HG03442 (cell line): Measurements from ENCODE around the gene CRIP1.

Source experiments
- ATAC-seq: cut with Tn5 transposase; IDR thresholded peaks from one replicate; pipeline ENCODE4 v1.9.1; 2021; ENCODE audit warnings: mild to moderate bottlenecking, moderate library complexity; ENCODE audit not compliant: unreplicated experiment

CRIP1 gene

DNA sequence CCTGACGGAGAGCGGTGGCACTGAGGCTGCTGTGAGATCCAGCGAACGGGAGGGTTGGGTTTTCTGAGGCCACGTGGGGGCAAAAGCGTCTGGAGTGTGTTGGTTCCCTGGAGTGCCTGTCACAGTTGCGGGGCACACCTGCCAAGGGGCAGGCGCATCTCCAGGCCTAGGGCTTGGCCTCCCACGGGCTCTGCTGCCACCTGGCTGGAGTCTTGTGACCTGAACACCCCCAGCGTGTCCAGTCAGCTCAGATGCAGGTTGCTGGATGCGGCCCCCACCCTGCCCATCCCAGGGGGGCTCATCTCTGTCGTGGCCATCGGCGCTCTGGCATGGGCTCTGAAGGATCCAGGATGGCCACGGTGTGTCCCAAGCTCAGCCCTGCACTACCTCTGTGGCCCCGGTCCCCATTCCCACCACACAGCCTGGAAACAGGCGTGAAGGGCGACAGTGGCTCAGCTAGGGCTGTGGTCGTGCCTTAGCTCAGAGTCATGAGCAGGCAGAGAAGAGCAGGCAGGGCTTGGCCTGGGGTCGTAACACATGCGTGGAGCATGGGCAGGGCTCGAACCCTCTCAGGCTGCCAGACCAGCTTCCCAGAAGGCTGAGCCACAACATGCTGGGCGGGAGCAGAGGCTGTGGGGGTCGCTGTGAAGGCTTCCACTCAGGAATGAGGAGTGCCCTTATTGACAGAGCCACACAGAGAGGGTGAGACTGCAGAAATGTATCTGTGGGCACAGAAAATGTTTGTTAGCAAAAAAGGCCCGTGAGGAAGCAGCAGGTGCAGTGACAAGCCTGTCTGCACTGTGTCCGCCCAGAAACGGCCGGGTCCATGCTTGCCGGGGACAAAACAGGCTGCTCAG lies 35.6 kb upstream of the CRIP1 start:
- no peak for ATAC-seq

DNA sequence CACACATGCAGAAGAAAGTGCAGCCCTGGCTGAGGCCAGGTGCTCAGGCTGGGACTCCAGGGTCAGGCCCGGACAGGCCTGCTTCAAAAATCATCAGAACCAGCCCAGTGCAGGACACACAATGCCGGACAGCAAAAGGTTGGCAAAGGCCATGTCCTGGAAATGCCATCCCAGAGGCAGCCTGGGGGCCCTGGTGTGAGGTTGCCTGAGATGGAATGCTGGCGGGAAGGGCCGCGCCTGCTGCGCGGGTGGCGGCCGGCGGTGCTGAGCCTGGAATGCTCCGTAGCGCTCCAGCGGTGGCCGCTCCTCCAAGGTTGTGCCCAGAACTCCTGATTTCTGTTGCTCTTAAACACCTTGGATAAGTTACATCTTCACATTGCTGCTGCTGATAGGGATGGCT lies 33.7 kb upstream of the CRIP1 start:
- ATAC-seq: no peak

DNA sequence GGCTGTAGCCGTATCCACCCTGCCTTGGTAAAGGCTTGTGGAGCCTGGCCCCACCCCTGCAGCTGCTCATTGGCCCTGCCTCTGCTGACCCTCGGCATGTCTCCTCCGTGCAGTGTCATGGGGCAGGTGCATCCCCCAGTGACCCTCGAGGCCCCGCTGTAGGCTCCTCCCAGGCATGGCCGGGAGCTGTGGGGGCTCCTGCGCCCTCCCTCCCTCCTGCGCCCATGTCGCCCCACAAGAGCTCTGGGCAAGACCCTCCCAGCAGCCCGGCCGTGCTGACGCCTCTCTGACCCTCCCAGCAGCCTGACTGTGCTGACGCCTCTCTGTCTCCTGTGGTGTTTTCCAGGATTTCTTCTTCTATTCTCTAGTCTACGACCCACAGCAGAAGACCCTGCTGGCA lies 32.8 kb upstream of the CRIP1 start:
- ATAC-seq: no peak

DNA sequence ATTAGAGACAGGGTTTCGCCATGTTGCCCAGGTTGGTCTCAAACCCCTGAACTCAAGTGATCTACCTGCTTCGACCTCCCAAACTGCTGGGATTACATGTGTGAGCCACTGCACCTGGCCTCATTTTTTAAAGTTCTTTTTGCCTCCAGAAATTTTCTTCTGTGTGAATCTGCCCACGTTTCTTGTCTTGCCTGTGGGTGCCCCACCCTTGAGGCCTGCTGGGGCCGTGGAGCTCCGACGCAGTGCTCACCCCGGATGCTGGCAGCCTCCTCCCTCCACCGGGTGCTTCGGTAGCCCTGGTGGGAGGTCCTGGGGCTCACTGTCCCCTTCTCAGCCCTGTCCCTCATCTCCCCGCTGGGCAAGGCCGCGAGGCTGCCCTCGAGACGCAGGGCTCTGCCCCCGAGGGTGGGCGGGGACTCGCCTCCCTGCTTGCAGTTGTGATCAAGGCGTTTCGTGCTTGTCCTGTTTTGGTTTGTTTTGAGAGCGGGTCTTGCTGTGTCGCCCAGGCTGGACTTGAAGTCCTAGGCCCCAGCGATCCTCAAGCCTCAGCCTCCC lies 31.5 kb upstream of the CRIP1 start:
- ATAC-seq: no peak

GRCh38 chr14:105455766-105456660 lies 30.7 kb upstream of the CRIP1 start:
- ATAC-seq: no peak

DNA sequence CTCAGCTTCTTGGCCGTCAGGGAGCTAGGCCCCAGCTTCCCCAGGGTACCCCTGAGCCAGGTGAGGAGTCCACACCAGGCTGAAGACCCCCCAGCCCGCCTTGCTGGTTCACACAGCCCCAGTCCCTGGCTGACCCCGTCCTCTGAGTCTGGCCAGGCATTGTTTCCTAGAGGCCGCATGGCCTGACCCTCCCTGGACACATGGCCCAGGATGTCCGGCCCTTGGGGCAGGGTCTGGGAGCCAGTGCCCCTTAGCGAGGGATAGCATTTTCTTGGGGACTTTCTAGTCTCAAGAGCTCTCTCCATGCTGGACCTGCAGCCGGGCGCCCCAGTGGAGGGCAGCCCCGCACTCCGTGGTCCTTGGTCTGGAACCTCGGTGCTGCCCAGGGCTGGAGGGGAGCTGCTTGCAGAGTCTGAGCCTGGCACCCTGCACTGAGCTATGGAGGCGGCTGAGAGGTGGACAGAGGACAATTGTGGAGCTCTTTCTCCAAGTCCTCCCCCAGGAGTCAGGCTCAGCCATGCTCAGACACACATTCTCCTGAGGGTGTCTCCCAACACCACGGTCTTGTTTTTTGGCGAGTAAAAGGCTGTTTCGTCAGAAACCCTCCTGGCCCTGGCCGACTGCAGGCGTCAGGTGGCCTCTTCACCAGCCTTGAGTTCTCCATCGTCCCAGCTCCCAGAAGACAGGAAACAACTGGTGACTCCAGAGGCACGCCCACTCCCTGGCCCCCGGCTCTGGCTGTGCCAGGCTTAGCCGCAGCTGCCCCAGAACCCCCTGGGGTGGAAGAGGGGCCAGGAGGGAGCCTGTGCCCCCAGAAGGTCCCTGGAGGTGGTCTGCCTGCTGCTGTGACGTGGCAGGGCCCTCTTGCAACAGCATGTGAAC lies 29.7 kb upstream of the CRIP1 start:
- no peak for ATAC-seq

GRCh38 chr14:105458010-105458409 lies 28.7 kb upstream of the CRIP1 start:
- ATAC-seq: no peak

DNA sequence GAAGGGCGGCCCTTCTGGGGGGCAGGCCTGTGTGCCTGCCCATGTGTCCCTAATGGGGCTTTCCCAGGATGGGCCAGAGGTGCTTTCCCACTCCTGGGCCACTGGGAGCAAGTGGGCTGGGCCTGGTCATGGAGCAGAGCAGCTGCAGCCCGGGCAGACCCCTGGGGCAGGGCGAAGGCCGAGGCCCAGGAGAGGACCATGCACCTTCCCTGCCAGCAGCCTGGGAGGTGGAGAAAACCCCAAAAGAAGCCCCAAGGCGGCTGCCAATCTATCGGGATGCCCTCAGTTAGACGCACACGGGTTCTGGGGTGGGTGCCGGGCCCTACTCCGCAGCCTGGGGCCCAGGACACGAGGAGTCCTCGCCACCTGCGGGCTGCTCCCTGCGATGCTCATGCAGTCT lies 28.1 kb upstream of the CRIP1 start:
- no peak for ATAC-seq

- ATAC-seq: no peak
These were observed 26.6 kb upstream of the CRIP1 start for GRCh38 chr14:105460116-105460515.

GRCh38 chr14:105460616-105461015 lies 26.1 kb upstream of the CRIP1 start:
- ATAC-seq: no peak

DNA sequence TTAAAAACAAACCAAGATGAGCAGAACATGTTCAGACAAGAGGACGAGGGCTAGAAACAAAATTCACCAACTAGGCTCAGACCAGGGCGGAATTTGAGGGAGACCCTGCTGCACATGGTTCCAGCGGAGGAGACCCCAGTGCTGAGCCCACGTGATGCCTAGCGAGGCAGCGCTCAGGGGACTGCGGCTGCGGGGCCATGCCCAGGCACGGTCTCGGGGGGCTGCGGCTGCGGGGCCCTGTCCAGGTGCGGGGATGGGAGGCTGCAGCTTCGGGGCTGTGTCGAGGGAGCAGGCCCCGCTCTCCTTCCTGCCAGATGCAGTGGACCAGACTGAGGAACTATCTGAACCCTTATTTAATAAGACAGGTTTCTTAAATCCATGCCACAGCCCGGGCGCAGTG lies 24.8 kb upstream of the CRIP1 start:
- no peak for ATAC-seq

DNA sequence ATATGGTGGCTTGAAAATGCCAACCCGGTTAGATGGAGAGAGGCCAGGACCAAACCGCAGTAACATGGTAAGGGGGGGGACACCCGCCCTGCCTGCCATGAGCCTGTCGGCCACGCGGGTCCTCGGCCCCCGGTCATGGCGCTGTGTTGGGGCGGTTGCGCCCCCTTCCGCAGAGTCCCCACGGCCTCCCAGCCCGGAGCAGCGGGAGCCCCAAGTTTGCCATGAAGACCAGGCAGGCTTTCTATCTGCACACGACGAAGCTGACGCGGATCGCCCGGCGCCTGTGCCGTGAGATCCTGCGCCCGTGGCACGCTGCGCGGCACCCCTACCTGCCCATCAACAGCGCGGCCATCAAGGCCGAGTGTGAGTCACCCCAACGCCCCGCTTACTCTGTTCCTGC lies 22.2 kb upstream of the CRIP1 start:
- no peak for ATAC-seq

- ATAC-seq: no peak
These were observed 21.3 kb upstream of the CRIP1 start for GRCh38 chr14:105465209-105466031.

DNA sequence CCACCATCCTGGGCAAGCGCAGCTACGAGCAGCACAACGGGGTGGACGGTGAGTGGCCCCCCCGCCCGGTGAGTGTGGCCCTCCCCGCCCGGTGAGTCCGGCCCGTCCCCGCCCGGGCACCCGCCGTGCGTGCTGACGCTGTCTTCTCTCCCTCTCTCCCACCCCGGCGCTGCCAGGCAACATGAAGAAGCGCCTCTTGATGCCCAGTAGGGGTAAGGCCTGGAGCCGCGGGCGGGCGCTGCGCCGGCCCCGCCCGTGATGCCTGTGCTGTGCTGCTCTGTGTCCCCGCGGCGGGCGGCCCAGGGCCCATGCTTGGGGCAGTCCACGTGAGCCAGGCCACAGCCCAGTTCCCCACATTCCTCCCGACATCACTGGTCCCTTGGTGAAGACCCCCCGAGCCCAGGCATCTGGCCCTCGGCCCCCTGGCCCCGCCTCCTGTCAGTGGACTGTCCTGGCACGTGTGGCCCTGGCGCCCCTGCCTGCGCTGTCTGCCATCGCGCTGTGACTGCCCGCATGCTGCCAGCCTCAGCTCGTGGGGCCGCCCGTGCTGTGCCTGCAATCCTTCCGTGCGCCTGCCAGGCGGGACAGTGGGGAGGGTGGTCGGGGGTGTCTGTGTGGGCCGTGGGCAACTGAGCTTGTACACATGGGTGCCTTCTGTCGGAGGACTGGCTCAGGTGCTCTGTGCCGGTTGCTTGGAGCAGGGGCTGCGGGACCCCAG lies 20.0 kb upstream of the CRIP1 start:
- no peak for ATAC-seq

DNA sequence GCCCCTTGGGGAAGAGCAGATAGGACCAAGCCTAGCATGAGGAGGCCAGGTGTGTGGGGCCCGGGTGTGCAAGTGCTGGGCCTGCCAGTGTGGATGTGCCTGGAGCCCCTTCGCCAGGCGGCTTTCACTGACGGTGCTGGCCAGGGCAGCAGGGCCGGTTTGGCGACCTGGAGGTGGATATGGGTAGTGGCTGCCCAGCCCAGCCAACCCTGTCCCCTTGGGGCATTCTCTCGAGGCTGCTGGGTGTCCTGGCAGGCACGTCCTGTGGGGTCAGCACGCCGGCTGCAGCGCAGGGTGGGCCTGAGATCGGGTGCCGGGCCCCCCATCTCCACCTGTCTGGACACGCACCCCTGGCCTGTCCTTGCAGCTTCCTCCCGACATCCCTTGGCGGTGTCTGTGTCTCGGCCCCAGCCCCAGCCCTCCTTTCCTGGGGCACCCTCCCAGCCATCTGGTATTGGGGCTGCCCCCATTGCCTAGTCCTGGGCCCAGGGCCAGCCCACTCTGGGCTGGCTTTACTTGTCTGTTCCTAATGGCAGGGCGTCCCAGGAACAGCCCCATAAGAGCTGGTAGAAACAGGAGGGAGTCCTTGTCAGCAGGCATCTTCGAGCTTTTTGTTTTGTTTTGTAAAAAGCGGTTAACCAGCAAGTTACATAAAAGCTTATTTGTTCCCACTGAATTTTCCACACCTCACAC lies 19.3 kb upstream of the CRIP1 start:
- no peak for ATAC-seq

DNA sequence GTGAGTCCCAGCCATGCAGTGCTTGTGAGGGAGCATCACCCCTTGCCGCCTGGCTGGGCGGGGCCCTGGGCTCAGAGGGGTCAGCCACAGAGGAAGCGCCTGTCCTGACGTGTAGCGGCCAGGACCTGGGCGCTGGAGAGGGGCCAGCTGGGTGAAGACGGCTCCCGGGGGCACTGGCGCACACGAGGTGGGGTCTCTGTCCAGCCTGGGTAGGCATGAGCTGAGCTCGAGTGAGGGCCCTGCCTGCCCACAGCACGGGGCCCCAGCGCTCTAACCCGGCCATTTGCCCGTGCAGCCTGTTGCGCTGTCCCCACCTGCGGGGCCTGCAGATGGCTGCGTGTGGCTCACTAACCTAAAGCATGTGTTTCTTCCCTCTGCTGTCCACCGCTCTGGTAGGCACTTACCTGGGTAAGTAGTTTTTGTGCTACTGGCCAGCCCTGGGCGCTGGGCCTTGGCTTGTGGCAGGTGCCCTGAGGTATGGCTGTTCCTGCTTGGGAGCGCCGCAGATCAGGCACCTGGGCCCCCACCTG lies 18.7 kb upstream of the CRIP1 start:
- ATAC-seq: no peak

GRCh38 chr14:105468621-105469241 lies 18.0 kb upstream of the CRIP1 start:
- ATAC-seq: no peak
